ENCODE data around the gene VPS45.
"Not testable (repeated sequence)": the region's sequence is repeated elsewhere in the genome, so short reads cannot be mapped to it uniquely, and the experiment has no call there.

Gene VPS45

GRCh38 chr1:150127868-150128267 is 60.3 kb downstream of the VPS45 start:
- no peak for TF ChIP-seq CTCF (conservative IDR thresholded peaks at IDR 0.05)
- no peak overlapping the region for H3K27ac ChIP-seq

GRCh38 chr1:150132372-150132771 is 64.8 kb downstream of the VPS45 start:
- TF ChIP-seq CTCF (conservative IDR thresholded peaks at IDR 0.05), result no peak
- H3K27ac ChIP-seq, result no peak overlapping the region

- H3K27ac ChIP-seq, result no peak overlapping the region
- TF ChIP-seq CTCF (conservative IDR thresholded peaks at IDR 0.05), result no peak
Observed at GRCh38 chr1:150134537-150134936, 67.0 kb downstream of the VPS45 start.

DNA sequence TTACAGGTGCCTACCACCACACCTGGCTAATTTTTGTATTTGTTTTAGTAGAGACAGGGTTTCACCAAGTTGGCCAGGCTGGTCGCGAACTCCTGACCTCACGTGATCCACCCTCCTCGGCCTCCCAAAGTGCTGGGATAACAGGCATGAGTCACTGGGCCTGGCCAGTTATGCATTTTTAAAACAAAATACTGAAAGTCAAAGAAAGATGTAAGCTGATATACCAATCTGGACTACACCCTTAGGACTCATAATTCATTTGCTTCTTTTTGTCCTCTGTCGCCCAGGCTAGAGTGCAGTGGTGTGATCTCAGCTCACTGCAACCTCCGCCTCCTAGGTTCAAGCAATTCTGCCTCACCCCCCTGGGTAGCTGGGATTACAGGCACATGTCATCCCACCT is 67.8 kb downstream of the VPS45 start:
- H3K27ac ChIP-seq, result not testable (repeated sequence)

- TF ChIP-seq CTCF (conservative IDR thresholded peaks at IDR 0.05), result no peak
- no peak overlapping the region for H3K27ac ChIP-seq
Observed at GRCh38 chr1:150138044-150138443, 70.5 kb downstream of the VPS45 start.

GRCh38 chr1:150141452-150141851 is 73.9 kb downstream of the VPS45 start:
- no peak for TF ChIP-seq CTCF (conservative IDR thresholded peaks at IDR 0.05)
- H3K27ac ChIP-seq, result no peak overlapping the region

DNA sequence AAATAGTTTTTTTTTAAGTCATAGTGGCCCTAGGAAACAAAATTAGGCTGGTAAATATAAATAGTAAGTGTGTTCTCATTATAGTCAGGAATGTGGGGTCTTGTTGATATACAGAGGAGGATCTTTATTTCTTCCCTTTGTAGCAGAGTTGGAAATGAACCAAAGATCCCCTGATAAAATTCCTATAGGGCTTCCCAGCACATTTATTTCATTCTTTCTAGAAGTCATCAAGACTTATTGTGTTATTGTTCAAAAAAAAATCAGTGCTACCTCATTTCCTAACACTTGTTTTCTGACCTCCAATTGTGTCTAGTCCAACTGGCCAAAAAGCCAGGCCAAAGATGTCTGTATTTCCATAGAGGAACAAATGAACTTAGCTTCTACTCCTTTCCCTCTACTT is 74.5 kb downstream of the VPS45 start:
- no peak overlapping the region for H3K27ac ChIP-seq

DNA sequence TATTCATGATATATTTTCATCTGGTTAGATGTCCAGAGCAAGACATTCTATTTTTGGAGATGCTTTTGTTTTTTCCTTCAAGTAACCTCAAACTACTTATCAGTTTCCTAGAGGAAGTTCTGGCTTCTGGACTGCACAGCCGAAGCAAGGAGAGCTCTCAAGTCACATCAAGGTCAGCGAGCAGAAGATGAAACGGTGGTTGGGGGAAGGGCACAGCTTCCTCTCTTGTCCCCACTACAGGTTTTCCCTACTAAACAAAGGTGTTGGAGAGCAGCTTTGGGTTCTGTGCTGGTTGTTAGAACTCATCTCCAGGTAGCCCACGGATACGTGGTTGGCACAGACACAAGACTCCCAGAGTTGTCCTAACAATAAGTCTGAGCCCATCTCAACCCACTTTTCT is 77.0 kb downstream of the VPS45 start:
- TF ChIP-seq CTCF (conservative IDR thresholded peaks at IDR 0.05), result no peak

More for the DNA sequence above, 74.5 kb downstream of the VPS45 start:
- TF ChIP-seq CTCF (conservative IDR thresholded peaks at IDR 0.05), result no peak

GRCh38 chr1:150146016-150146415 is 78.4 kb downstream of the VPS45 start:
- H3K27ac ChIP-seq, result not testable (repeated sequence)

More for the DNA sequence above, 77.0 kb downstream of the VPS45 start:
- no peak overlapping the region for H3K27ac ChIP-seq

Measured in VCaP (cell line).